HepG2 (cell line): ENCODE data around the gene HINT1. TPM values are rescaled to one million over a fixed set of nuclear protein-coding genes. Genes with fewer than 3 reads are reported as not detected.
"Not testable (repeated sequence)": the region's sequence is repeated elsewhere in the genome, so short reads cannot be mapped to it uniquely, and the experiment has no call there.

Experiments used
- ATAC-seq: fragments of 200-7000 bp; cut with Tn5 transposase; 3 replicates; pipeline ENCODE4 v1.9.1; 2020; ENCODE audit warnings: mild to moderate bottlenecking, moderate library complexity
- BruUV-seq: library from RNA; stranded (reverse); fragments of 400-500 nt; replicated peaks from 2 replicates; lab custom pipeline; 2021; lab: Mats Ljungman, UMichigan
- CTCF ChIA-PET: fragments of 300-600 bp; formaldehyde crosslinking; extraction: SDS; loops from one replicate; lab custom pipeline; 2021; ENCODE audit warnings: low total read pairs, inconsistent platforms, low intra/inter-chr PET ratio; lab: Yijun Ruan, JAX
- POLR2A ChIA-PET: fragments of 350-600 bp; sonication (Branson Sonifier 250); formaldehyde crosslinking; loops from one replicate; lab custom pipeline; 2020; ENCODE audit warnings: antibody characterized with exemption, inconsistent platforms; lab: Yijun Ruan, JAX
- DNase-seq: peaks from one replicate; pipeline ENCODE4 v3.0.0-alpha.2; 2015; ENCODE audit warnings: low spot score
- FAIRE-seq: peaks from 3 replicates; lab custom pipeline; 2011; peaks lifted over from hg19 to GRCh38; lab: Jason Lieb, UNC
- H2AFZ ChIP-seq: one replicate; pipeline ENCODE4 v1.6.1; 2011; ENCODE audit warnings: low read length, inconsistent platforms
- H3K27ac ChIP-seq: fragments of 300-600 bp; 3 replicates; pipeline ENCODE4 v1.8.0; 2011; ENCODE audit warnings: mixed run types, mild to moderate bottlenecking, mixed read lengths, low read length, inconsistent platforms; ENCODE audit not compliant: insufficient read depth; ENCODE audit errors: extremely low read length
- H3K27me3 ChIP-seq, 2 experiments: fragments of 200-600 bp in 1 of 2; 2 replicates in 1 of 2; 3 replicates in 1 of 2; pipeline versions ENCODE4 v1.6.0 to v1.8.0; 2011; ENCODE audit warnings: low read length in 2 of 2, mild to moderate bottlenecking in 2 of 2, moderate library complexity in 2 of 2, inconsistent platforms in 1 of 2; ENCODE audit not compliant: insufficient read depth in 2 of 2, control insufficient read depth in 1 of 2
- H3K36me3 ChIP-seq, 2 experiments: fragments of 200-600 bp in 1 of 2; replicated peaks in 1 of 2; 2 replicates in 1 of 2; 3 replicates in 1 of 2; pipeline versions ENCODE4 v1.5.1 to v1.8.0; 2011; ENCODE audit warnings: low read length in 2 of 2, inconsistent platforms in 1 of 2; ENCODE audit not compliant: insufficient read depth in 2 of 2, control insufficient read depth in 1 of 2
- H3K4me1 ChIP-seq: 2 replicates; pipeline ENCODE4 v1.5.1; 2012; ENCODE audit warnings: low read length, inconsistent platforms; ENCODE audit not compliant: insufficient read depth
- H3K4me2 ChIP-seq: 2 replicates; pipeline ENCODE4 v1.6.0; 2011; ENCODE audit warnings: low read depth, low read length, inconsistent platforms
- H3K4me3 ChIP-seq, 3 experiments: fragments of 200-600 bp in 1 of 3; sonication (generic), shearing (Covaris generic) in 1 of 3; replicated peaks in 1 of 3; 2 replicates each; pipeline ENCODE4 v1.5.1; 2011 to 2016; ENCODE audit warnings: low read length in 3 of 3, inconsistent platforms in 2 of 3, low read depth in 2 of 3, mild to moderate bottlenecking in 2 of 3, control low read depth in 1 of 3, mixed read lengths in 1 of 3; ENCODE audit not compliant: insufficient read depth in 1 of 3
- H3K79me2 ChIP-seq: one replicate; pipeline ENCODE4 v1.6.1; 2011; ENCODE audit warnings: low read length, inconsistent platforms; ENCODE audit not compliant: insufficient read depth
- H3K9ac ChIP-seq: 2 replicates; pipeline ENCODE4 v1.6.0; 2011; ENCODE audit warnings: mild to moderate bottlenecking, low read depth, low read length, inconsistent platforms; ENCODE audit not compliant: insufficient read depth
- H3K9me3 ChIP-seq: 2 replicates; pipeline ENCODE4 v1.5.1; 2012; ENCODE audit warnings: mild to moderate bottlenecking, low read length
- H4K20me1 ChIP-seq: 2 replicates; pipeline ENCODE4 v1.6.0; 2011; ENCODE audit warnings: inconsistent platforms, mild to moderate bottlenecking, low read length, moderate library complexity; ENCODE audit not compliant: insufficient read depth
- ATF4 ChIP-seq, 2 experiments: fragments of 450-650 bp in 1 of 2; sonication (generic) in 1 of 2; formaldehyde crosslinking; IDR thresholded peaks; 2 replicates each; pipeline versions ENCODE4 v1.5.0 to v1.8.0; 2020 to 2022; ENCODE audit warnings: mild to moderate bottlenecking in 1 of 2, missing genetic modification reagents in 1 of 2
- MIER3 ChIP-seq: IDR thresholded peaks from 2 replicates; pipeline ENCODE4 v1.6.1; 2016; ENCODE audit warnings: missing compliant biosample characterization, borderline replicate concordance
- NPAS2 ChIP-seq: sonication (generic); formaldehyde crosslinking; IDR thresholded peaks from 2 replicates; pipeline ENCODE4 v1.8.0; 2022; ENCODE audit warnings: mild to moderate bottlenecking, missing genetic modification reagents, borderline replicate concordance
- NRL ChIP-seq: sonication (generic); formaldehyde crosslinking; IDR thresholded peaks from 2 replicates; pipeline ENCODE4 v1.5.0; 2020; ENCODE audit warnings: missing genetic modification reagents, mild to moderate bottlenecking, moderate library complexity, borderline replicate concordance
- PCBP1 ChIP-seq: fragments of 200-400 bp; formaldehyde crosslinking; IDR thresholded peaks from 2 replicates; pipeline ENCODE4 v1.6.1; 2017; ENCODE audit warnings: mild to moderate bottlenecking, low read depth, low read length, borderline replicate concordance
- SSRP1 ChIP-seq: IDR thresholded peaks from 2 replicates; pipeline ENCODE4 v1.6.1; 2016; ENCODE audit warnings: control low read depth
- TFE3 ChIP-seq: IDR thresholded peaks from 2 replicates; pipeline ENCODE4 v1.6.1; 2016
- XRCC5 ChIP-seq: fragments of 200-400 bp; formaldehyde crosslinking; optimal IDR thresholded peaks from 2 replicates; pipeline ENCODE3; 2017; ENCODE audit warnings: mild to moderate bottlenecking, low read length
- ZNF30 ChIP-seq: sonication (generic); formaldehyde crosslinking; IDR thresholded peaks from 2 replicates; pipeline ENCODE4 v1.5.0; 2020; ENCODE audit warnings: mild to moderate bottlenecking, missing genetic modification reagents
- ZNF577 ChIP-seq: sonication (generic); formaldehyde crosslinking; IDR thresholded peaks from 2 replicates; pipeline ENCODE4 v1.4.0; 2020; ENCODE audit warnings: mild to moderate bottlenecking, low read depth, missing genetic modification reagents, borderline replicate concordance
- WGBS: methylation state at CpG from one replicate; pipeline ENCODE4 v1.1.6; 2017; ENCODE audit warnings: low lambda C conversion rate; 5-methylcytosine and 5-hydroxymethylcytosine counted together
- in situ Hi-C: cut with HindIII; loops from 2 replicates; pipeline ENCODE4 v1.10.0; 2017; ENCODE audit warnings: low pct_unique_long_range_greater_than_20kb; ENCODE audit not compliant: extremely low pct_ligation_motif_present
- intact Hi-C: fragments of 100-400 bp; cut with micrococcal nuclease; formaldehyde crosslinking; loops from one replicate; pipeline ENCODE4 v1.10.0; 2022; ENCODE audit not compliant: unreplicated experiment
- polyA plus RNA-seq, 8 experiments: library from polyadenylated mRNA; depleted of rRNA in 3 of 8; stranded (reverse) in 7 of 8; unstranded in 1 of 8; fragments of >200 nt; fragmentation: Illumina TruSeq in 4 of 8; extraction: Trizol in 4 of 8; gene quantifications; 2 replicates each; pipeline versions ENCODE4 v1.2.1 to v1.2.3, GENCODE V29; 2011 to 2016; ENCODE audit warnings: low read depth in 4 of 8, missing spikeins in 1 of 8, mixed read lengths in 1 of 8; ENCODE audit not compliant: insufficient read depth in 1 of 8
- total RNA-seq, 5 experiments: library from RNA; depleted of rRNA; stranded (reverse); fragments of >200 nt; fragmentation: Illumina TruSeq; extraction: Trizol; gene quantifications; 2 replicates each; pipeline ENCODE4 v1.2.3, GENCODE V29; 2016; ENCODE audit warnings: low read depth in 1 of 5
- TF ChIP-seq, protein P1 (sequence below): sonication (generic); formaldehyde crosslinking; IDR thresholded peaks from 2 replicates; pipeline ENCODE4 v1.4.0; 2020; ENCODE audit warnings: mild to moderate bottlenecking, missing genetic modification reagents
- TF ChIP-seq, protein P2 (sequence below): sonication (generic); formaldehyde crosslinking; IDR thresholded peaks from 2 replicates; pipeline ENCODE4 v1.5.0; 2020; ENCODE audit warnings: missing genetic modification reagents

HINT1 gene
- total and polyA plus RNA-seq, 2 of the 13 experiments (the other 11 are each of a cell fraction or from before 2014, with no cell fraction given), result 428 to 997 TPM

DNA sequence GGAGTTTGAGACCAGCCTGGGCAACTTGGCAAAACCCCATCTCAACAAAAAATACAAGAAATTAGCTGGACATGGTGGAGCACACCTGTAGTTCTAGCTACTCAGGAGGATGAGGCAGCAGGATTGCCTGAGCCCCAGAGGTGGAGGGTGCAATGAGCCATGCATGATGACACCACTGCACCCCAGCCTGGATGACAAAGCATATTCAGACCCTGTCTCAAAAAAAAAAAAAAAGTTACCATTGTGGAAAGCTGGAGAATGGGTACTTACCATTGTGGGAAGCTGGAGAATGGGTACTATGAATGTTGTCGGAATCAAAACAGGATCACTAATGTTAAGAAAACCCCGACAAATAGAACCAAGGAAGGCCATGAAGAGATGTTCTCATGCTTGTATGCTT lies 25.7 kb downstream of the HINT1 start:
- CTCF ChIA-PET, result no interaction called here

DNA sequence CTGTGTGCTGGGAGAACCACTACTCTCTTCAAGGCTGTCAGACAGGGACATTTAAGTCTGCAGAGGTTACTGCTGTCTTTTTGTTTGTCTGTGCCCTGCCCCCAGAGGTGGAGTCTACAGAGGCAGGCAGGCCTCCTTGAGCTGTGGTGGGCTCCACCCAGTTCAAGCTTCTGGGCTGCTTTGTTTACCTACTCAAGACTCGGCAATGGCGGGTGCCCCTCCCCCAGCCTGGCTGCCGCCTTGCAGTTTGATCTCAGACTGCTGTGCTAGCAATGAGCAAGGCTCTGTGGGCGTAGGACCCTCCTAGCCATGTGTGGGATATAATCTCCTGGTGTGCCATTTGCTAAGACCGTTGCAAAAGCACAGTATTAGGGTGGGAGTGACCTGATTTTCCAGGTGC lies 26.6 kb downstream of the HINT1 start:
- ATAC-seq, H3K9me3 ChIP-seq, H3K79me2 ChIP-seq, H3K27me3 ChIP-seq, POLR2A ChIA-PET, H3K27ac ChIP-seq, FAIRE-seq, H3K9ac ChIP-seq, H4K20me1 ChIP-seq, H3K4me1 ChIP-seq, in situ Hi-C loops, CTCF ChIA-PET, H2AFZ ChIP-seq, BruUV-seq, H3K4me2 ChIP-seq, intact Hi-C loops, H3K4me3 ChIP-seq, H3K36me3 ChIP-seq, DNase-seq: not testable (repeated sequence)
- WGBS, result 0% methylated on average over 1 of the region's 5 CpGs

More for the DNA sequence above, 25.7 kb downstream of the HINT1 start:
- Histone ChIP-seq H2AFZ (no peak overlapping the region), H3K27ac (no peak overlapping the region), H3K4me3 (no peak overlapping the region), H3K9me3 (no peaks in the 10 kb centered on the region), H3K27me3 (no peaks in the 10 kb centered on the region), H3K36me3 (no peaks in the 10 kb centered on the region), H3K4me1 (no peaks in the 10 kb centered on the region), H3K79me2 (no peaks in the 10 kb centered on the region), H3K4me2 (no peak overlapping the region), H3K9ac (no peak overlapping the region), H4K20me1 (no peaks in the 10 kb centered on the region)
- POLR2A ChIA-PET, result no interaction called here
- TF ChIP-seq, protein P1, sequence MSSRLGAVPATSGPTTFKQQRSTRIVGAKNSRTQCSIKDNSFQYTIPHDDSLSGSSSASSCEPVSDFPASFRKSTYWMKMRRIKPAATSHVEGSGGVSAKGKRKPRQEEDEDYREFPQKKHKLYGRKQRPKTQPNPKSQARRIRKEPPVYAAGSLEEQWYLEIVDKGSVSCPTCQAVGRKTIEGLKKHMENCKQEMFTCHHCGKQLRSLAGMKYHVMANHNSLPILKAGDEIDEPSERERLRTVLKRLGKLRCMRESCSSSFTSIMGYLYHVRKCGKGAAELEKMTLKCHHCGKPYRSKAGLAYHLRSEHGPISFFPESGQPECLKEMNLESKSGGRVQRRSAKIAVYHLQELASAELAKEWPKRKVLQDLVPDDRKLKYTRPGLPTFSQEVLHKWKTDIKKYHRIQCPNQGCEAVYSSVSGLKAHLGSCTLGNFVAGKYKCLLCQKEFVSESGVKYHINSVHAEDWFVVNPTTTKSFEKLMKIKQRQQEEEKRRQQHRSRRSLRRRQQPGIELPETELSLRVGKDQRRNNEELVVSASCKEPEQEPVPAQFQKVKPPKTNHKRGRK (CRISPR knock-in tag), result no peak
- no peak for TF ChIP-seq XRCC5
- TF ChIP-seq MIER3 (CRISPR knock-in tag), result no peak
- no peak for TF ChIP-seq SSRP1 (CRISPR knock-in tag)
- TF ChIP-seq, protein P2, sequence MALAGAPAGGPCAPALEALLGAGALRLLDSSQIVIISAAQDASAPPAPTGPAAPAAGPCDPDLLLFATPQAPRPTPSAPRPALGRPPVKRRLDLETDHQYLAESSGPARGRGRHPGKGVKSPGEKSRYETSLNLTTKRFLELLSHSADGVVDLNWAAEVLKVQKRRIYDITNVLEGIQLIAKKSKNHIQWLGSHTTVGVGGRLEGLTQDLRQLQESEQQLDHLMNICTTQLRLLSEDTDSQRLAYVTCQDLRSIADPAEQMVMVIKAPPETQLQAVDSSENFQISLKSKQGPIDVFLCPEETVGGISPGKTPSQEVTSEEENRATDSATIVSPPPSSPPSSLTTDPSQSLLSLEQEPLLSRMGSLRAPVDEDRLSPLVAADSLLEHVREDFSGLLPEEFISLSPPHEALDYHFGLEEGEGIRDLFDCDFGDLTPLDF (CRISPR knock-in tag), result no peak
- no peak for TF ChIP-seq NPAS2 (CRISPR knock-in tag)
- TF ChIP-seq ZNF30 (CRISPR knock-in tag), result no peak
- TF ChIP-seq ZNF577, result no peak
- no peak for TF ChIP-seq NRL
- no peak for TF ChIP-seq TFE3 (CRISPR knock-in tag)
- no peak for TF ChIP-seq PCBP1
- no peak for TF ChIP-seq ATF4 (CRISPR knock-in tag; IDR thresholded peaks at IDR 0.05)
- intact Hi-C loops, result no loop called here
- DNase-seq (no peak), FAIRE-seq (no peak), ATAC-seq (no peak)
- in situ Hi-C loops, result no loop called here
- 49% methylated on average over 2 of the region's 2 CpGs for WGBS
- no TSS peak for BruUV-seq
